Measurements from ENCODE around the gene CYSTM1.

The CYSTM1 gene, protein sequence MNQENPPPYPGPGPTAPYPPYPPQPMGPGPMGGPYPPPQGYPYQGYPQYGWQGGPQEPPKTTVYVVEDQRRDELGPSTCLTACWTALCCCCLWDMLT

DNA sequence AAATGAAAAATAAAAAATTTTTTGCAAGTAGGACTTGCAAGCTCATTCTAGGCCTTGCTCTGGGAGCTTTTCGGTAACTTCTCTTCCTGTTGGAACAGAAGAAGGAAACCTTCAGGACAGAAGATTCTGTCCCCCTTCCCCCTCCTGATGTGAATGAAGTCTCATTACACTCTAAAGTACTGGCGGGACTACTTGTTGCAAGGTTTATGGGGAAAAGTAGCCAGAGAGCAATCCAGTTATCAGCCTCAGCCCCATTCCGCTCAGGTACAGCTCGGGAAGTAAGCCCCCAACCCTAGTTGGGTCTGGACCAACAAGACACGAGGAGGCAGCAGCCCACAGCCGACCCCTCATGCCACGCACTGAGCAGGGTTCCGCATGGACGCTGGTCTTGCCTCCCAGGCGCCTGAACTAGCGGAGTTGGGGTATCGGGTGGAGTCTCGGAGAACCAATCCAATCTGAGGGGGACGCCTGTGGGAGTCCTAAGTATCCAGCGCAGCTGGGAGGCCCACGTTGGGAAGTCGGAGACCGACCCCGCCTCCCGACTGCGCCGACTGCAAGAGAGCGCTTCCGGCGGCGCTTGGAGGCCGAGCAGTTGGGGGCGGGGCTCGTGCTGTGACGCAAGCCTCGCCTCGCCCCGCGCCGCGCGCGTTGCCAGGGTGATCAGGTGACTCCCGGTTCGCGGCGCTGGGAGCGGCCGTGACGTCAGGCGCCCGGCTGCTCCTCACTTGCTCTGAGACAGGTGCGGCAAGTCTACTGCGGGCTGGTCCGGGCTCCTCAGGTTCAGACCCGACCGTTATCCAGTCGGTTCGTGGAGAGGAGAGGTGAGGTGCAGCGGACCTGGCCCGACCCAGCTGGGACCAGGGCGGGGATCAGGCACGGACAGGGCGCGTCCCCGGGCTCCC, at the start of gene CYSTM1:
CYSTM1 (plus strand) TSS at position 724 of the 902 bp plus-strand sequence. CDS start 19,278 bp downstream, outside the sequence.
- in situ Hi-C loops (cut with MboI; ENCODE audit: low sequenced_read_pairs) = loop anchor here (25.0 kb wide), 1 partner anchor 112 kb away; no protein-coding TSS in a partner anchor

DNA sequence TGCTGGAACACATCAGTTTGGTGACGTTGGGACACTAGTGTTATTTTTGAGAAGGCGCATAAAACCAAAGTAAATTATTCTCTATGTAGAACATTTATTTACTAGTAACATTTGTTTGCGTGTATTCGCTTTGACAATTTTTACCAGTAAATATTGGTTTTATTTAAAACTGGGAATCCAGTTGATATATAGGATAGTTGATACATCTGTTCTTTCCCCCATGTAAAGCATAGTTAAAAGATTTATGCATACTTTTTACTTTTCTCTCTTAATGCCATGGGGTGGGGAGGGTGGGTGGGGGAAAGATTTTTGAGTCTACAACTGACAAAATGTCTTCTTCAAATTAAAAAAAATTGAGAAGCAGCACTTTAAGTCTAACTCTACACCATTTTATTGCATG, 49.4 kb upstream of the CYSTM1 start, which contains the start of gene IGIP:
IGIP (plus strand) TSS at position 301 of the 400 bp plus-strand sequence. CDS start 2,540 bp downstream, outside the sequence.
- in situ Hi-C loops (cut with MboI; ENCODE audit: low sequenced_read_pairs) = no loop called here

DNA sequence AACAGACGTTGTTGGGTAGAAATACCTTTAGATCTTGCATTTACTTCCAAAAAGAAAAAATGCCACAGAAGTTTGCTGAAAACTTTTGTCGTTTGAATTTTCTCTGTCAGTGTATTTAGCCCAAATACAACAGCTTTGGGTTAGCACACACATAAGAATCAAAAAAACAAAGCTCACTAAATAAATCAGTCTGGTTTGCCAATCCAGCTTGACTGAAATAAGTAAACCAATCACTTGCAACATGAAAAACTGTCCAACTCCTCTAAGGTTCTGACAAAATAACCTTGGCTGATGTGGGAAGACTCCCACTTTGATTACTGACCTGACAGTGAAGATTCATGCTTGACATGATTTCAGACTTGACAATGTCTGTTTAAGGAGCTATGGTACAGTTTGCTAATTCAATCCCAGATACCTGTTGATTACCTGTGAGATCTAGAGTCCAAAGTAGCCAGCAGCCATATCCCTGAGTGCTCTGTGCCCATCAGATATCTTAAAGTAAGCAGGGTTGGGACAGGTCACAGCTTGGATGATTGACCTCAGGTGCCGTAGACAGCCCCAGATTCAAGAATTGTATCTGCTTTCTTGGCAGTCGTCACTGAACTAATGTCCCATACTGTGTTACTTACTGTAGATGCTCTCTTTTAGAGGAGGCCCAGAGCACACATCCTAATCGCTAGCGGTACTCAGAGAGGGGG, 48.5 kb upstream of the CYSTM1 start:
- in situ Hi-C loops (cut with MboI; ENCODE audit: low sequenced_read_pairs) = no loop called here

DNA sequence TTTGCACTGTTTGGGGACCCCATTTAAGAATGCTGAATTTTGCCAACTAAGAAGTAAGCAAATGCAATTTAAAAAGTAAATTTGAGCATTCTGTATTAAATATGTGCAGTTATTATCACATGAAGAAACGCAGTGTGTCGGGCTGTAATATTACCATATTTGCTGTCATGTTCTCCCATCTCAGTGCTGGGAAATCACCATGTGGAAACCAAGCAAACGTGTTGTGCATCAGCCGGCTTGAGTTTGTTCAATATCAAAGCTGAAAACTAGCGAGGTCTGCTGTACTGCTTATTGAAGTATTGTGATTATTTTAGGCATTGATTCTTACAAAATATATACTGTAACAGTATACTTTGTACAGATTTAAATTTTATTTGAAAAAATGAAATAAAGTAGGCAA, 46.6 kb upstream of the CYSTM1 start:
- in situ Hi-C loops (cut with MboI; ENCODE audit: low sequenced_read_pairs) = no loop called here

DNA sequence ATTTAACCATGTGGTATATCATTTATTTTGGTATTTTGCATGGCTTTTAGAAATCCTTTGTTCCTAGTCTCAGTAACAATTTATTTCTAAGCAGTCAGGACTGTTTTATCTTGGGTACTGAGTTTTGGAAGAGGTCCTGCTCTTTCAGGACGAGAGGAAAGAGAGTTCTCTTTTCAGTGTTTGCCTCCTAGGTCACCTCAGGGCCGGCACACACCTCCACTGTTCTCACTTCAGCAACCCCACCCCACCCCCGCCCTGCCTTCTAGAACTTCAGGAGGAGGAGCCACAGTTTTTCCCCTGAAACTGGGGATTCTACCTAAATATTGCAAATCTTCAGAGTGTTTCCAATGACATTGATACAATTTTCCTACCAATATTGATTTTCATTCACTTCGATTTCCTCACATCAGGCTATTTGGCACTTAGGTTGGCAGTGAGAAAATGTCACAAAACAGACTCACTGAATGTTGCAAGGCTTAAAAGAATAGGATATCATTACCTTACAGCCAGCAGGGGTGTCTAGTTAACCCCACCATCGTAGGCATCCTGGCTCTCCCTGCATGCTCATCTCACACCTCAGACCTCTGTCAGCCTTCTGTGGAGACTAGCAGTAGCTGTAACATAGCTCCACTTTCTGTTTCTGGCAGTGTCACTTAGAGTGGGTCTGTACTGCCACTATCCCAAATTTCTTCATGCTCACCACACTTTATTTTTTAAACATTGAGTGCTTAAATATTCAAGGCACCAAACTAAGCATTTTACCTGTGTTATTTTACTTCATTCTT, 43.8 kb upstream of the CYSTM1 start:
- in situ Hi-C loops (cut with MboI; ENCODE audit: low sequenced_read_pairs) = no loop called here

DNA sequence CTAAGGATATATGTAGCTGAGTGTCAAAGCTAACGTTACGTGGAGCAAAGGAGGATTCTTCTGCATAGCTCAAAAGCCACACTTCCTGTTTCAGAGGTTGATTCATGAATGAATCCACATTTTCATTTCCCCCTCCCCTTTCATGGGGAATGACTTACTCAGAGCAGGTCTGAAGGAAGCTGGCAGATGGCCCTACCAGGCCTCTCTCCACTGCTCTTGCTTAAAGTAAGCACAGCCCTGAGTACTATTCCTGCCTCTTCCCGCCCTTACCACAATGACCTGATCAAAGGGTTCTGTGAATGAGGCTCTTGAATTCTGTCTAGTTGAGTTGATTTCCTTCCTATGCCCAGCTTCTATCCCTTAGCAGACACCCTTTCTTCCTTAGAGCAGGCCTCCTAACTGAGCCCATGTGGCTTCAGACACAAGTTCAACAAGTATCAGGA, 43.0 kb upstream of the CYSTM1 start:
- in situ Hi-C loops (cut with MboI; ENCODE audit: low sequenced_read_pairs) = no loop called here

DNA sequence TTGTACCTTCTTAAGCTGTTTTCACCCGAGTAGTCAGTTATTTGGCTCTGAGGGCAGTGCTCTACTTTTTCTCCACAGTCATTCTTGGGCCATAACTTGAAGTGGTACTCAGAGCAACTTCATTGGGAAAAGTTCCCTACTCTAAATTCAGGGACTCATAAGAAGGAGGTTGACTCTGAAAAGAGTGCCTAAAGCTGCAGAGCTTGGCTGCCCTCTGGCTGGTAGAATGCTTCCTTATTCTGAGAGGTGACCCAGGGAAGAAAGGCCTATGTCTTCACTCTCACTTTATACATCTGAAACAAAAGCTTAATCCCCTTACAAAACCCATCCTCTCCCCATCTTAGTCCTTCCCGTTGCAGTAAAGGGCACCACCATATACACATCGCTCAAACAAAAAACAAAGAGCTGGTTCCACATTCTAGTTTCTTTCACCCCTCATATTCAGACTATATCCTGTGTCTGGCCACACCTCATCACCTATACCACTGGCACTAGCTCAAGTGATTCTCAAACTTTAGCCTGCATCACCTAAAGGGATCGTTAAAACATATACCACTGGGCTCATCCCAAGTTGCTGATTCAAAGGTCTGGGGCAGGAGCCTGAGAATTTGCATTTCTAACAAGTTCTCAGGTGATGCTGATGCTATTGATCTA, 41.3 kb upstream of the CYSTM1 start:
- in situ Hi-C loops (cut with MboI; ENCODE audit: low sequenced_read_pairs) = no loop called here

DNA sequence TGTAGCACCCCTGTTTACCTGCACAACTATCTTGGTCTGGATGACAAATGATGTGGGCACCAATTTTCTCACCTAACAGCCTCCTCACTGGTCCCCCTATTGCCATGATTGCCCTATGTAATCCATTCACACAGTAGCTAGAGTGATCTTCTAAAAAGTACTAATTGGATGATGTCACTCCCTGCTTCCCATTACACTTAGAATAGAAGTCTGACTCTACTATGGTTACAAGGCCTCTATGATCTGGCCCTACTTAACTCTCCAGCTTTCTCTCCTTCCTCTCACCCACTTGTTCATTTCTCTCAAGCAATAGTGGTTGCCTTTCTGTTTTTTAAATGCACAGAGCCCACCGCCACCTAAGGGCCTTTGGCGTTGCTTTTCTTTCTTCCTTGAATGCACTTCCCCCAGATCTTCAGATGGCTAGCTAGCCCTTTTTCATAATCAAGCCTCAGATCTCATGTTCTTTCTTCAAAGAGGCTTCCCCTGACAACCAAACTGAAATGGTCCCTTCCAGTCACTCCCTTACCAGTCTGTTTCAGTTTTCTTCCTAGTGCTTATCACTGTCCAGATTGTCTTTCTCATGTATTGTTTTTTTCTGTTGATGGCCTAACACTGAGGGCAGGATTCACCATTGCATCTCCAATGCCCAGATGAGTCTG, 40.6 kb upstream of the CYSTM1 start:
- in situ Hi-C loops (cut with MboI; ENCODE audit: low sequenced_read_pairs) = no loop called here

DNA sequence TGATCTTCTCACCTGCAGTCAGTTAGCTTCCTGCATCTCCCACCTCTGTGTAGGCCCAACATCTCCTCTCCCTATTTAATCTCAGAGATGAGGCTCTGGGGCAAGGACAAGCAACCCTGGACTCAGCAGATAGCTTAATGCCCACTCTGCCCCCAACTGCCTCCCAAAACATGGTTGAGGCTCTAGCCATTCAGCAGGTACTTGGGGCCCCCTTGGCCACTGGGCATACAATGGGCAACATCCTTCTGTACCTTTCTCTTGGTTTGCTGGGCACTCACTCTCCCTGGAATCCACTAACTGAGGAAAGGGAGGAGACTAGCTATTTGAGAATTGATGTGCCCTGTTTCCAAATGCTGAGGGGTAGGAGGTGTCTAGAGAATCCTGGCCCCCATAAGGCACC, 39.9 kb upstream of the CYSTM1 start:
- in situ Hi-C loops (cut with MboI; ENCODE audit: low sequenced_read_pairs) = no loop called here

DNA sequence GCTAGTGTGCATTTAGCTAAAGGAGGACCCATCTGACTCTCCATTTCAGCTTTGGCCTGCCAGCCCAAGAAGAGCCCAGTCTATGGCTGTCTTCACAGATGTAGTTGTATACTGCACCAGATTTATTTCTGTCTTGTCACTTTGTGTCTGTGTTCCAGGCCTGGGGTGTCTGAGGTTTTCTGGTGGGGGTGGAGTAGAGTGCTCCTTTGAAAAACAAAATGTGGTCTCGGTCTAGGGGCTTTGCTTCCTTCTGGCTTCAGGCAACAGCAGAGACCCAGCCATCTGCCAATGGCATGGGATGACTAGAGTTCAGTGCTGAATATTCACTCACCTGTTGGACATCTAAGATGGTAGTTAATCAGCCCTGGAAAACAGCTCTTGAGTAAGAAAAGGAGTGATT, 38.4 kb upstream of the CYSTM1 start:
- in situ Hi-C loops (cut with MboI; ENCODE audit: low sequenced_read_pairs) = no loop called here

DNA sequence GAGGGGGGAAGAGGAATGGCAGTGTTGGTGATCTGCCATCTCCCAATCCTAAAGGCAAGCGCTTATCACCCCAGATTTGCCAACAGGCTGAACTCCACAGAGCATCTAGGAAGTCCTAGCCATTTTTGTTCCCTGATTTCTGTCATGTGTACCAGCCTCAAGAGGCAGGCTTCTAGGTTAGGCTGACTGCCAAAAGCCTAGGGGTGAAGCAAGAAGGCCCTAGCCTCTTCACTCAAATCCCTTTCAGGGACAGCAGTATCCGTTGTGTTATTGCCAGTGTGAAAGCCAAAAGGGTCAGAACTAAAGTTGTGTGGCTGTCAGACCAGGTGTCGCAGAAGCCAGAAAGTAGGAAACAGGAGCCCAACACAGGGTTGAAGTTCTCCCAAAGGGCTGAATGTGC, 34.6 kb upstream of the CYSTM1 start:
- in situ Hi-C loops (cut with MboI; ENCODE audit: low sequenced_read_pairs) = no loop called here

DNA sequence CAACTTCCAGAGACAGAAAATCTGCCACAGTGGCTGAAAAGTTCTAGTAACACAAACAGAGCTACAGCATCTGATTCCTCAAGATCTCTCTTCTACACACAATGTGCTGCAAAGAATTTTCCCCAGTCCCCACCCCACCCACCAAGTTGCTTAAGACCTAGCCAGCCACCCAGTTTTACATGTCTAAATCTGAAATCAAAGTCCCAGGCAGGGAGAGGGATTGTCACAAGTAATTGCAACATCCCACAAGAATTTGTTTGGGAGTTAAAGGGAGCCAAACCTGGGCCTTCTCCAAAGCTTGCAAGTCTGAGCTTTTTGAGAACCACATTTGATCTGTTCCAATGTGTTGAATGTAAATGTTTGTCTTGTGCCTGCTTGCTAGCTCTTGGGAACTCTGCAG, 33.7 kb upstream of the CYSTM1 start:
- in situ Hi-C loops (cut with MboI; ENCODE audit: low sequenced_read_pairs) = no loop called here

DNA sequence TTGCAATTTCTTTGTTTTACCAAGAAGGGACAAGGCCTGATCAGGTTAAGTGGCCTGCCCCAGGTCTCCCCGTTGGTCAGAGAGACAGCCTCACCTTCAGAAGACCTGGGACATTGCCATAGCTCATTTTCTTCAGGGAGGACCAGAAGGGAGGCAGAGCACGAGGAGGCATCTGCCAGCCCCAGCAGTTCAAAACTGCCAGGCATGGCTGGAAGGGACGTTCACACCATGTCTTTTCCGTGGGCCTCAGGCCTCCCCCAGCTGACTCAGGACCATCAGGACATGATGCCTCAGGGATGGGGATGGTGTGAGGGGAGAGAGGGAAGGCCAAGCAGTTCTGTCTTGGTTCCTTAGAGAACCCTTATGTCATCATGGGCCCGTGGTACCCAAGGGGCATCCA, 32.7 kb upstream of the CYSTM1 start:
- in situ Hi-C loops (cut with MboI; ENCODE audit: low sequenced_read_pairs) = no loop called here

DNA sequence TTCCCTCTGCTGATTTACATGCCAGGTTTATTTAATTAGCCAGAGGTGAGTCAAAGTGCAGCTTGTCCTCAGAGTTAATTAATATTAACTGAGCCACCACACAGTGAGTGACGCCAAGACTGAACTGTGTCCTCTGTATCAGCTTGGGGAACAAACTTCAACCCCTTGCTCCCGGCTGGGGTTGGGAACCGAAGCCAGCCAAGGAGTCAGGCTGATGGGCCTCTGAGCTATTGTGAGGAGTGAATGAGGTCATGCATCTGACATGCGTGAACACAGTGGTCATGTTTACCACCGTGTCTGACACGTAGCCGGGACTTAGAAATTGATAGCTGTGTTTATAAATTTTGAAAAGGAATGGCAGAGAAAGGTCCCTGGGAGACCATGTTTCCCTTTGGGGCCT, 32.1 kb upstream of the CYSTM1 start:
- in situ Hi-C loops (cut with MboI; ENCODE audit: low sequenced_read_pairs) = no loop called here

DNA sequence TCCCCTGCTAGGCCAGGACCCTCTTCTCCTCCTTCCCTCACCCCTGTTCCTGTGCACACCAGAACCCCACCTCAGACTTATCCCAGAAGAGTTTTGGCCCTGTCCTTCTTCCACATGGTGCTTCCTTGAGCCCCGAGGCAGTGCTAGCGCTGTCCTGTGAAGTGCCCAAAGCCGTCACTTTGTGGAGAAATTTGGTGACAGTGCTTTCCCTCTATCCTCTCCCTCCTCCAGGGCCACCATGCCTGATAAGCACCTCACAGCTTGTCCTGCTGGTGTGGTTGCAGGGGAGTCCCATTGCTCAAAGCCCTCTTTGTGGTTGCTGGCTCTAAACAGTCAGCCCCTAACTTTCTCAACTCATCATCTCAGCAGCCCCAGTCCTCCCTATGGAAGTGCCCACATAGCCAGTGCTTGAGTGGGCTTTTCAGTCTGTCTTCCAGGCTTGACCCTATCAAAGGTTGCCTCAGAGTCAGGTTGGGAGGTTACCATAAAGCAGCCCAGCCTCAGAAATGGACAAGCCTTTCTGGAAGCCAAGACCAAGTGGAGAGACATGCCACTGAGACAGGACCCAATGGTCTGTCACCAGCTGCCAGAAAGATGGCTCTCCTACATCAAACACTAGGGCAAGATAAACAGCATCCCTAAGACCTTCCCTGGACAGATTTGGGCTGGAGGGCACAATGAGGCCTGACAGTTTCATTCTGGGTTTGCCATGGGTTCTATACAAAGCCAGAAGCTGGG, 31.3 kb upstream of the CYSTM1 start:
- in situ Hi-C loops (cut with MboI; ENCODE audit: low sequenced_read_pairs) = no loop called here

DNA sequence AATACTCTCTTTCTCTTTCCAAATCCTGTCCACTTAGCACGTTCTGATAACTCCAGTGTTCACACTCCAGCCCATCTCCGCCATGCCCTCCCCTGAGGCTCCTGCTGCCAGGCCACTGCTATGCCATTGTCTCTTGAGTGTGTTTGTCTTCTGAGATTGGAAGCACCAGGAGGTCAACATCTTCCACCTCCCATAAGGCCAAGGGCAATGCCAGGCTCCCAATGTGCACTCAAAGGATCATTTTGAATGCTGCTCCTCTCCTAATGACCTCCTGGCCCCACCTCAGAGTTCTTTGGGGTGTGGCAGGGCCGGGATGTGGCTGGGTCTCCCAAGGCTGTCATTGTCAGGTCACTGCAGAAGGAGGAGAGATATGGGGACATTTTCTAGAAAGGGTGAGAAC, 29.7 kb upstream of the CYSTM1 start:
- in situ Hi-C loops (cut with MboI; ENCODE audit: low sequenced_read_pairs) = no loop called here

DNA sequence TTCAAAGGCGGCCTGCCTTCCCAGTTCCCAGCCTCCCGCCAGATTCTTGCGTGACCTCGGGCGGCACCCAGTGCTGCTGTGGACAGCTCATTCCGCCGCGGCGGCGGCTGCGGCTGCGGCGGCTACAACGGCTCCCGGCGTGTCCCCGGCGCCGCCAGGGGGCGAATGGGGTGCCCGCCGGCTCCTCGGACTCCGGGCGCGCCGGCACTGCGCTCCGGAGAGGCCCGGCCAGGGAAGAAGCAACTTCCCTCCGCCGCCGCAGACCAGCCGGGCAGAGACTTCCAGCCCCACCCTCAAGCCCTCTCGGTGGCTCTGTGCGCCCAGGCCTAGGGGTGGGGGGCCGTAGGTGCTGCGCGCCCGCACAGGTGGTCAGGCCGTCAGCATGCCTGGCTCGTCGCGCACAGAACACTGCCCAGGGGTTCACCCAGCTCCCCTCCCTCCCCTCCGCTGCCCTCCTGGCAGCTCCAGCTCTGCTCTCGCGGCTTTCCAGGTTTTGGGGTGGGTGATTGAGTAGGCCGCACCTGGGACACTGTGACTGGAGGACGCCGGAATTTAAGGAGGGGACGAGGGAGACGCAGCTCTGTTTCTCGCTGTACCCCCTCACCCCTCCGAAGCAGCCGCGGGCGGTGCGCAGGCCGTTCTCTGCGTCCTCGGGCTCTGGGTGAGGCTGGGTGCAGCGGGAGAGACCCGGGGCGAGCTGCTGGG, 29.0 kb upstream of the CYSTM1 start:
- in situ Hi-C loops (cut with MboI; ENCODE audit: low sequenced_read_pairs) = no loop called here

DNA sequence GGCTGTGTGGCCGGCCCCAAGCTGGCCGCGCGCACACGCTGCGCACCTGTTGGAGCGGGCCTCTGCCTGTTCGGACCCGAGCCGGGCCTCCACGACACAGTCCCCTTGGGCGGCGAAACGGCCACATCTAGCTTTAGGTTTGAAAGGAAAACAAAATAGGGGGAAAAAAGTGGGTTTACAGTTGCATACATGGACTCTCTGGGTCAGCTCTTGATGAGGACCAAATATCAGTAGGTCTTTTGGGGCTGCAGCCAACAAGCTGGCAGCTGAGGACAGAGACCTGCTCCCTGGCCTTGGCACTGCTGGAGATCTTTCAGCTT, 28.5 kb upstream of the CYSTM1 start:
- in situ Hi-C loops (cut with MboI; ENCODE audit: low sequenced_read_pairs) = no loop called here

DNA sequence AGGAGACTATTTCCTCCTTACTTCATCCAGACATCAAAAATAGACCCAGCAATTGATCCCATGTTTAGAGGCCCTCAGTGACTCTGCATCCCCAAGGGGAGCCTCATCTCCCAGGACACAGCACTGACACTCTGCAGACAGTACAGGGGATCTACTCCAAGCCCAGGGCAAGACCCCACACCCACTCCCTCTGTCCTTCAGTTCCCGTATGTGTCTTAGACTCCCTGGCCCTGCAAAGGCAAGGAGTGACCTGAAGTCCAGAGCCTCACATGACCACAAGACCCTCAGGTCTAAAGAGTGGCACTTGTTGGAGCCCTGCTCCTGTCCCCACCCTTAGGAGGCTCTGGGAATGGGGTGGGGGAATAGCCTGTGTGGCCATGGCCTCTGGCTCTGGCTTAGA, 27.5 kb upstream of the CYSTM1 start:
- in situ Hi-C loops (cut with MboI; ENCODE audit: low sequenced_read_pairs) = no loop called here
